Fibroblast of skin of back (primary cell): ENCODE results near the gene ECPAS.
"Not testable (repeated sequence)": the region's sequence is repeated elsewhere in the genome, so short reads cannot be mapped to it uniquely, and the experiment has no call there.

Experiments used
- DNase-seq: peaks from one replicate; pipeline ENCODE4 v3.0.0-alpha.2; 2013

The ECPAS gene

DNA sequence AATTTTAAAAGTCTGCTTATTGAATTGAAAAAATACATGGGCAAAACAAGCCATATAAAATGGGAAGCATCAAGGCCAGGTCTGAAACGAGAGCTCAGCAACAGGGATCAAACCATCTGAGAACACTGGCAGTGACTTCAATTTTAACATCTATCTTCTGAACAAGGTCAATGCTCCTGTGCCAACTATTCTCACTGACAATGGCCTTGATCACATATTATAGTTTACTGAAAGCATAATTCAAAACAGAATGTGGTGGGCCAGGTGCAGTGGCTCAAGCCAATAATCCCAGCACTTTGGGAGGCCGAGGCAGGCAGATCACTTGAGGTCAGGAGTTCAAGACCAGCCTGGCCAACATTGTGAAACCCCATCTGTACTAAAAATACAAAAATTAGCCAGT, 9.0 kb downstream of the ECPAS start:
- no peak for DNase-seq

DNA sequence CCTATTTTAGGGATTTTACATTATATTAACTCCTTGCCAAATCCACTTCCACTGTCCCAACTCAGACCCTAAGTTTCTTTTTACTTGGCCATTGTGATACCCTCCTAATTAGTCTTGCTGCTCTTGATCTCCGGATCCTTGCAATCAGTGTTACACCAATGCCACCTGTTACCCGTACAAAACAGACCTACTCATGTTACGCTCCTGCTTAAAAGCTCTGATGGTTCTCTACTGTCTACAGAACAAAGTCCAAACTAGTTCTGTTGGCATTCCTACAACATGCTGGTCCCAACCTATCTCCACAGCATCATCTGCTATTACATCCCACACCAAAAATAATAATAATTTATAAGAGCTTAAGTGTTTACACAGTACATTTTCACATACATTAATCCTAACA, 9.8 kb downstream of the ECPAS start:
- DNase-seq: no peak

GRCh38 chr9:111467778-111468367, 16.3 kb downstream of the ECPAS start:
- DNase-seq: no peak

DNA sequence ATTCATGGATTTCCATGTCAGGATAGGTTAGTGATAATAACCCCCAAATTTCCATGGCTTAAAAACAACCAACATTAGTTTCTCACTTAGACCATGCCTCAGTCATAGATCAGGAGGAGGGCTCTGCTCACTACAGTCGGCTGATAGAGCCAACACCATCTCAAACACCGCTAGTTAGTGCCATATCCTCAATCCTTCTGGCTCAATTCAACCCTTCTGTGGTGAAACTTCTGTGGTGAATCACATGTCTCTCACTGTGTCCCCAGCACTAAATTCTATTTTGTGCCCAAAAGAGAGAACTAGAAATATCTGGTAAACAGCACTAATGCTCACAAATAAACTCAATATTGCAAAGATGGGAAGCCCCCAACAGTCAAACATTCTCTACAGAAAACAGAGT, 21.1 kb downstream of the ECPAS start:
- DNase-seq: no peak

GRCh38 chr9:111458139-111459009, 25.8 kb downstream of the ECPAS start:
- DNase-seq: no peak

- DNase-seq: no peak
Measured at GRCh38 chr9:111456529-111456928, 27.7 kb downstream of the ECPAS start.

- DNase-seq: no peak
Measured at GRCh38 chr9:111455638-111456037, 28.5 kb downstream of the ECPAS start.

- no peak for DNase-seq
Measured at GRCh38 chr9:111454751-111455150, 29.4 kb downstream of the ECPAS start.

DNA sequence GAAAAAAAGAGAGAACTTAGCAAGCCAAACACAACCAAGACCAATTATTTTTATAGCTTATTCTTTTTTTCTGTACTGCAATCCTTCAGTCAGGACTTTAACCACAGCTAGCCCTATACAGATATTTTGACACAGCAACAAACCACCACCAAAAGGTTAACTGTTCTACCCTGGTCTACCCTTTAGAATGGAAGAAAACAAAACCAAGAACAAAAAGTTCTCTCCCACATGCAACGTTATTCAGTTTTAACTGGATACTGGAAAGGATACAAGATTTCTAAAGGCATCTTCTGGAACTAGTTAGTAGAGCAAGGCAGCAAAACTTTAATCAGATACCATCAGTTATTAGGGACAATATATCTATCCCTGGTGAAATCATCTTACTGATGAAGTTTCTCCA, 32.6 kb downstream of the ECPAS start:
- DNase-seq: no peak

DNA sequence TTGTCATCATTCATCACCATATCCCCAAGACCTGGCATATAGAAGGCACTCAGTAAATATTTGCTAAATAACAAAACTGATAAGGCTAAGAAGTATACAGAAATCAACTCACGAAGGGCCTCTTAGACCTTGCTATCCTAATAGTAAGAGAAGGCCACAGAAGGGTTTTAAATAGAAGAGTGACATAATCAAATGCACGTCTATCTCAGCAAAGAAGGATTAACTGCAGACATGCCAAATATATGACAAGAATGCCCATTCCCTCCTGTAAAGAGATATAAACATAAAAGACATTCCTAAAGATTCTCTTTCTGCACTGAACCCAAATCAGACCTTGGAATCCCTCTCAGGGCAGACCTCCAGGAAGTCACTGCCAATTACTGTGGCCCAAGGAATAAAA, 34.1 kb downstream of the ECPAS start:
- DNase-seq: peak; percentile 23

DNA sequence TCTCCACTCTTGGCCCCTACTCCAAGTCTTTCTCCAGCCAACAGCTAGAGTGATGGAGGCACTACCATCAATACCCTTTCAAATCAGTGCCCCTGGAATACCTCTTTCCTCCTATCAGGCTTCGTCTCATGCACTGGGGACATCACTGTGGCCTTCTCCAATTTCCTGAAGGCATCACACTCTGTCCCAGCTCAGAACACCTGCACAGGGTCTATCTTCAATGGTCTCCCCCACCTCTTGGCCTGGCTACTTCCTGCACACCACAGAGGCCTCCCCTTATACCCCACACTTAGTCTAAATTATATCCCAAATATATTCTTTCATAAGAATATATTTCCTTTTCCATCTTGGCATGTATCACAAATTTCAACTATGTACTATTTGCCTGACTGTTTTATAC, 34.5 kb downstream of the ECPAS start:
- no peak for DNase-seq

DNA sequence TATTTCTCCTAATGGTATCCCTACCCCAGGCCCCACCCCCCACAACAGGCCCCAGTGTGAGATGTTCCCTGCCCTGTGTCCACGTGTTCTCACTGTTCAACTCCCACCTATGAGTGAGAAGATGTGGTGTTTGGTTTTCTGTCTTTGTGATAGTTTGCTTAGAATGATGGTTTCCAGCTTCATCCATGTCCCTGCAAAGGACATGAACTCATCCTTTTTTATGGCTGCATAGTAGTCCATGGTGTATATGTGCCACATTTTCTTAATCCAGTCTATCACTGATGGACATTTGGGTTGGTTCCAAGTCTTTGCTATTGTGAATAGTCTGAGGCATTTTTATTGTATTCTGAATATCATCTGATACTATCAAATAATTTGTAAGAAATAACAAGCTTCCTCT, 38.4 kb downstream of the ECPAS start:
- DNase-seq: not testable (repeated sequence)

- DNase-seq: no peak
Measured at GRCh38 chr9:111443454-111443853, 40.7 kb downstream of the ECPAS start.

DNA sequence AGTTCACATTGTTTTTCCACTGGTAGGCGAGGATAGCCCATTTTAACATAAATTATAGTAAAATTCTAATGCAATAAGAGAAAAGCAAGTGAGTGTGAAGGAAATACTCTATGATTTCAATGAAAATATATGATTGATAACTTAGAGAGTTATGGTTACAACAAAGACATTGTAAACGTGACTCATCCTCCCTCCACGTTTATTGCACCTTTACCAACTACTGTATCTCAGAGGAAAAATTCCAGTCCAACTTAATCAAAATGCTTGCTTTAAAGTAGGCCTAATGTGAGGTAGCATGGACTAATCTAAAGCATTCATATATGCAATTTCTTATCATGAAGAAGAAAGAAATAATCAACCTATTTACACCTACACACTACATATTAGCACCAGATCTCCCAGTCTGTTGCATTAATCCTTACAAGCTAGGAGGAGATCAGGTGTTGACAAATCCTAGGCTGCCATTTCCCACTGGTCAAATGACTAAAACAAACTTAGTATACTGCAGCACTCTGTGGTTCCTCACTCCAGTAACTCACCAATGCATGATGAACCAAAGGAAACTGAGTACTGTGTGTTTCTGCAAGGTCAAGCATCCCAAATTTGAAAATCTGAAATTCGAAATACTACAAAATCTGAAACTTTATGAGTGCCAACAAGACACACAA, 41.7 kb downstream of the ECPAS start:
- no peak for DNase-seq

DNA sequence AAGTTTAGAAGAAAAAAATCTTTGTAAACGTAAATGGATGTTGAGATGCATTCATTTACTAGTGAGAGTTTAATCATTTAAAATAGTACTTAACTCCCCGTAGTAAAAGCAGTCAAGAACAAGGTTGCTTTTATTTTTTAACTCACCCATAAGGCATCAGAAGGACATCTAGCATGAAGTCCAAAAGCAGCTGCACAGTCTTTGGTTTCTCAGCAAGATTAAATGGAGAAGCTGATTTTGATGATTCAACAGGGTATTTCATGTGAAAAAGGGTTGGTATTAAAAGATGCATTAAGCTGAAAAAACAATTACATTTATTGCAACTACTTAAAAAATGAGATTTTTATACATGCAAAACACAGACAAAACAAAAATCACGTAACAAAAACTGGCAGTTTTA, 44.0 kb downstream of the ECPAS start:
- DNase-seq: no peak

DNA sequence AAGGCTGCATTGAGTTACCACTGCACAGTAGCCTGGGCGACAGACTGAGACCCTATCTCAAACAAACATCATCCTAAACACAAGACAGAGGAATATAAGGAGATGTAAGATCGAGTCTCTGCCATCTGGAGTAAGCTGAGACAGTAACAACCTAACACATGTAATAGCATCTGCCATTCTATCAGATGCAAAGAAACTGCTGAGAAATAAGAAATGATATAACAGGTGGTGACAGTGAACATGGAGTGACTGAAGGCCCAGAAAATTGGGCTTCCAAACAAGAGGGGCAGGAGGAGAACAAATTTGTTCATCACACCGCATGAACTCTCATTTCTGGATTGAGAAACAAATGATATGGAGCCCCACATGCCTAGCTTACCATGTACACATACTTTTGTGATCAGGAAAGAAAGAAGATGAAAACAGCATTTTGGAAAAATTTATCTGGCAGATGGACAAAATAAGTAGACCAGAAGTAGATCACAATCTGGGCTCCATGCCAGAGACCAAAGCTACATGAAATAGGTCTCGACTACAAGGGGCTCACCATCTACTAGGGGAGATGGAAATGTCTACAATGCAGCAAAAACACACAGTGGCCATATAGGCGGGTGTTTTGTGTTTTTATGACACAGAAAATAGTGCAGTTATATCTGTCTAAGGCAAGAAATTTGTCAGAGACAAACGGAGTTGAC, 45.5 kb downstream of the ECPAS start:
- peak; percentile 33 for DNase-seq

DNA sequence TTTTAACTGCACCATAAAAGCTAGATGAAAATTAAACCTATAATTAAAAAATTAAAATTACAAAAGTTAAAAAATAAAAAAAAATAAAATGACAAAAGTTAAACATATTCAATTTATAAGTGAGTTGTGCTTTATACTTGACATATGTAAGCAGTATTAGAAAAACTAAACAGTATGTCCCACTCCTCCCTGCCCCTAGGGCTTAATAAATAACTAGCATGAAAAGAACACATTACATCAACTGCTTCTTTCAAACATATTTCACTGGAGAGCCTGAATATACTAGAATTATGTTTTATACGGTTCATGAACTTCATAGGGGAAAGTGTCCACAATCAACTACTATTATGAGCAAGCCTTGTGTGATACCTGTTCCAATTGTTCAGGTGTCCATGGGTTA, 47.6 kb downstream of the ECPAS start:
- DNase-seq: no peak

GRCh38 chr9:111433082-111433481, 51.1 kb downstream of the ECPAS start:
- no peak for DNase-seq

- DNase-seq: no peak
Measured at GRCh38 chr9:111431684-111432083, 52.5 kb downstream of the ECPAS start.

DNA sequence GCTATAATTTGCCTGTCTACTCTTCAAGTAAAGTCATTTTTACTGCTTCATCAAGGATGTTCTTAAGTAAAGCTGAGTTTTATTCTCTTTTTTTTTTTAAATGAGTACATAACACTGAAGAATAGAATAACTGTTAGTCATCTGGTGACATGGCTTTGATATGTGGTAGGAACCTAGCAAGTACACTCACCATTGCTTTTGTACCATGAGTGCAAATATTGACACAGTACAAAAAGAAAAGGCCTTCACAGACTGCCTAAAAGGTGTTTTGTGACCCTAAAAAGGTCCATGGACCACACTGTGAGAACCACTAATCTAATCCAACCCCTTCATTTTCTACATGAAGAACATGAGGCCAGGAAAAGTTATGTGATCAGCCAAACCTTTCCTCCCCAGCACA, 55.0 kb downstream of the ECPAS start:
- peak; percentile 34 for DNase-seq

DNA sequence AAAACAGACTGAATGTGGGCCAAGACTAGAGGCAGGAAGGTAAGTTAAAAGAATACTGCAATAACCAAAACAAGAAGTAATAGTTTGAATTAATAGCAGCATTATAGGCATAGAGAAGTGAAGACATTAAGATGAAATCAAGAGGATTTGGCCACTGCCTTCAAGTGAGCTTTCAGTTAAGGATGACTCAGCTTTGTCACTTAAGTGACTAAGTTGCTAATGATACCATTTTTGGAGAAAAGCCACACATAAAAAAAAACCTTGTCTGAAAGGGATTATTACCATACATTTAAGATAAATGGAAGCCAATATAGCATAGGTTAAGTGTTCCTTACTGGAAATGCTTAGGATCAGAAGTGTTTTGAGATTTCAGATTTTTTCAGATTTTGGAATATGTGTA, 57.0 kb downstream of the ECPAS start:
- DNase-seq: peak; percentile 82

DNA sequence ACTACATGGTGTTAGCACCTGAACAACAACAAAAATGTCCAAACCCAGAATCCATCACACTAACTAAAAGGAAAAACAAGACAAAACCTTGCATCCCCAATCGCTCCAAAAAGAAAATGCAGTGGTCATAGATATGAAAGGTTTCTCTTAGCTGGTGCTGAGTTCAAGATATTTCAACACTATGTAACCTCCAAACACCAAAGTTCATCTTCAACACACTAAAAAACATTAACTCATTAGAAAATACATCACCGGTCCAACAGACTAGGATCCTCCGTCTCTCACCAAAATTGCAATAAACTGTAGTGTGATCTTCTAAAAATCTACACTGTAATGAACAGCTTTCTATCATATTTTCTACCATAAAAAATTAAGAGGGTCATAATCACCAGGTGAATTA, 60.8 kb downstream of the ECPAS start:
- DNase-seq: no peak

- DNase-seq: no peak
Measured at GRCh38 chr9:111414406-111414805, 69.8 kb downstream of the ECPAS start.
